Lower leg skin (tissue), 3 donors: ENCODE measurements around the gene FYCO1.

ENCODE experiments used
- CTCF ChIP-seq, 3 donors: fragments of 450-650 bp; IDR thresholded peaks; one replicate each; pipeline ENCODE4 v1.5.1; 2016; ENCODE audit warnings: antibody characterized with exemption in 3 of 3, mild to moderate bottlenecking in 3 of 3, moderate library complexity in 2 of 3
- POLR2A ChIP-seq, 2 donors: fragments of 450-650 bp; IDR thresholded peaks; one replicate each; pipeline ENCODE4 v1.6.1; 2016 to 2017; ENCODE audit warnings: antibody characterized with exemption in 2 of 2, mild to moderate bottlenecking in 1 of 2, moderate library complexity in 1 of 2

GRCh38 chr3:45990181-45990580, 5.4 kb downstream of the FYCO1 start:
- TF ChIP-seq POLR2A (IDR thresholded peaks at IDR 0.05): no peak
- TF ChIP-seq CTCF (IDR thresholded peaks at IDR 0.05): no peak
